ENCODE results near the gene FAM193B. TPM values are rescaled to one million over a fixed set of nuclear protein-coding genes. Genes with fewer than 3 reads are reported as not detected.

FAM193B gene
- total and polyA plus RNA-seq, 2 of the 13 experiments (the other 11 are each of a cell fraction or from before 2014, with no cell fraction given): 21.2 to 40.9 TPM

DNA sequence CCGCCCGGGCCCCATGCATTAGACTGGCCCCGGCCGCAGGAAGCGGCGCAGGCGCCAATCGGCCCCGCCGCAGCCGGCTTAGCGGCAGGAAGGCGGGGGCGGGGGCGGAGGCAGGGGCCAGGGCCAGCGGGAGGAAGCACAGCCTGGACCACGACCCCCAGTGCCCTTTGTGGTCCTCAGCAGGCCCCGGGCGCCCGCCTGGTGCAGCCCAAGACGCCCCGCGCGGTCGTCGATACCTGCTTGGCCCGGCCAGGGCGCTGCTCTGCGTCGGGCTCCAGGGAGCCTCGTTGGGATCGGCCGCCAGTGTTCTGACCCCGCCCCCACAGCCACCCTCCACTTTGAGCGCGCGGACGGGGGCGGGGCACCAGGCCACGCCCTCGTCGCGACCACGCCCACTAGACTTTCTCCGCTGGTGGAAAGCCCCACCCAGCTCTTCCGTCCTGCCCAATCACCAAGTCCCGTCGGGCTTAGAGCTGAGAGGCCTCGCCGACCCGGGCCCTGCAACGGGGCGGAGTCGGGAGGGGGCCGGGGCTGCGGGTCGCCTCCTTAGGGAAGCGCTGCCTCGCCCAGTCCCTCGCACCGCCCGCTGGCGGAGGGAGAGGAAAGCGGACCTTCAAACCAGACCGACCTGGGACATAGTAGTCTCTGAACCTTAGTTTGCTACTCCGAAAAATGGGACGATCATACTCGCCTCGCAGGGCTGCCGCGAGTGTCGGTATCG, 56.9 kb downstream of the FAM193B start, which contains the start of gene PDLIM7 (continued):
- TF ChIP-seq SNAPC4 (CRISPR knock-in tag; IDR thresholded peaks at IDR 0.05) (no peak), RXRA (CRISPR knock-in tag; IDR thresholded peaks at IDR 0.05) (no peak; the same call in 1 of the 2 replicates), ZNF260 (CRISPR knock-in tag; IDR thresholded peaks at IDR 0.05; ENCODE audit: borderline replicate concordance, low read depth) (no peak), ARNT2 (CRISPR knock-in tag; IDR thresholded peaks at IDR 0.05; ENCODE audit: low read depth) (peak; percentile 68), ZNF337 (CRISPR knock-in tag; IDR thresholded peaks at IDR 0.05; ENCODE audit: borderline replicate concordance, low read depth) (no peak), KAT2B (IDR thresholded peaks at IDR 0.05; ENCODE audit: borderline replicate concordance, low read depth, low read length) (no peak), ZFP37 (CRISPR knock-in tag; IDR thresholded peaks at IDR 0.05; ENCODE audit: borderline replicate concordance) (no peak), ZNF160 (CRISPR knock-in tag; IDR thresholded peaks at IDR 0.05) (0 out of 2 replicates have a peak, but pooled peaks have one; percentile 72), NPAS2 (CRISPR knock-in tag; IDR thresholded peaks at IDR 0.05; ENCODE audit: borderline replicate concordance) (no peak), ZNF788 (CRISPR knock-in tag; IDR thresholded peaks at IDR 0.05; ENCODE audit: borderline replicate concordance) (no peak; the same call in 1 of the 2 replicates), CENPBD1 (CRISPR knock-in tag; IDR thresholded peaks at IDR 0.05; ENCODE audit: borderline replicate concordance, low read depth) (no peak), SMAD9 (CRISPR knock-in tag; IDR thresholded peaks at IDR 0.05) (no peak), SMARCC2 (IDR thresholded peaks at IDR 0.05) (no peak), ZNF446 (CRISPR knock-in tag; IDR thresholded peaks at IDR 0.05) (peak; percentile 84; the same call in 1 of the 2 replicates), CBX2 (IDR thresholded peaks at IDR 0.05; ENCODE audit: low read depth, low read length) (no peak), CBX2 (CRISPR knock-in tag; IDR thresholded peaks at IDR 0.05; ENCODE audit: low read depth) (no peak), SAFB2 (CRISPR knock-in tag; IDR thresholded peaks at IDR 0.05; ENCODE audit: borderline replicate concordance, low read depth) (no peak; the same call in 1 of the 2 replicates)
- TF ChIP-seq, protein P1, sequence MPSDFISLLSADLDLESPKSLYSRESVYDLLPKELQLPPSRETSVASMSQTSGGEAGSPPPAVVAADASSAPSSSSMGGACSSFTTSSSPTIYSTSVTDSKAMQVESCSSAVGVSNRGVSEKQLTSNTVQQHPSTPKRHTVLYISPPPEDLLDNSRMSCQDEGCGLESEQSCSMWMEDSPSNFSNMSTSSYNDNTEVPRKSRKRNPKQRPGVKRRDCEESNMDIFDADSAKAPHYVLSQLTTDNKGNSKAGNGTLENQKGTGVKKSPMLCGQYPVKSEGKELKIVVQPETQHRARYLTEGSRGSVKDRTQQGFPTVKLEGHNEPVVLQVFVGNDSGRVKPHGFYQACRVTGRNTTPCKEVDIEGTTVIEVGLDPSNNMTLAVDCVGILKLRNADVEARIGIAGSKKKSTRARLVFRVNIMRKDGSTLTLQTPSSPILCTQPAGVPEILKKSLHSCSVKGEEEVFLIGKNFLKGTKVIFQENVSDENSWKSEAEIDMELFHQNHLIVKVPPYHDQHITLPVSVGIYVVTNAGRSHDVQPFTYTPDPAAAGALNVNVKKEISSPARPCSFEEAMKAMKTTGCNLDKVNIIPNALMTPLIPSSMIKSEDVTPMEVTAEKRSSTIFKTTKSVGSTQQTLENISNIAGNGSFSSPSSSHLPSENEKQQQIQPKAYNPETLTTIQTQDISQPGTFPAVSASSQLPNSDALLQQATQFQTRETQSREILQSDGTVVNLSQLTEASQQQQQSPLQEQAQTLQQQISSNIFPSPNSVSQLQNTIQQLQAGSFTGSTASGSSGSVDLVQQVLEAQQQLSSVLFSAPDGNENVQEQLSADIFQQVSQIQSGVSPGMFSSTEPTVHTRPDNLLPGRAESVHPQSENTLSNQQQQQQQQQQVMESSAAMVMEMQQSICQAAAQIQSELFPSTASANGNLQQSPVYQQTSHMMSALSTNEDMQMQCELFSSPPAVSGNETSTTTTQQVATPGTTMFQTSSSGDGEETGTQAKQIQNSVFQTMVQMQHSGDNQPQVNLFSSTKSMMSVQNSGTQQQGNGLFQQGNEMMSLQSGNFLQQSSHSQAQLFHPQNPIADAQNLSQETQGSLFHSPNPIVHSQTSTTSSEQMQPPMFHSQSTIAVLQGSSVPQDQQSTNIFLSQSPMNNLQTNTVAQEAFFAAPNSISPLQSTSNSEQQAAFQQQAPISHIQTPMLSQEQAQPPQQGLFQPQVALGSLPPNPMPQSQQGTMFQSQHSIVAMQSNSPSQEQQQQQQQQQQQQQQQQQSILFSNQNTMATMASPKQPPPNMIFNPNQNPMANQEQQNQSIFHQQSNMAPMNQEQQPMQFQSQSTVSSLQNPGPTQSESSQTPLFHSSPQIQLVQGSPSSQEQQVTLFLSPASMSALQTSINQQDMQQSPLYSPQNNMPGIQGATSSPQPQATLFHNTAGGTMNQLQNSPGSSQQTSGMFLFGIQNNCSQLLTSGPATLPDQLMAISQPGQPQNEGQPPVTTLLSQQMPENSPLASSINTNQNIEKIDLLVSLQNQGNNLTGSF (CRISPR knock-in tag; IDR thresholded peaks at IDR 0.05): no peak
